IPS-18c (cell line): ENCODE results near the gene MYOD1.

Experiments
- H3K4me3 ChIP-seq: 2 replicates; pipeline ENCODE4 v1.7.0; 2013; ENCODE audit warnings: low read depth, mild to moderate bottlenecking, low read length, moderate library complexity; ENCODE audit not compliant: insufficient read depth
- H3K9me3 ChIP-seq: one replicate; pipeline ENCODE4 v1.6.1; 2013; ENCODE audit warnings: mild to moderate bottlenecking, low read length, moderate library complexity; ENCODE audit not compliant: control insufficient read depth, insufficient read depth

MYOD1 gene

DNA sequence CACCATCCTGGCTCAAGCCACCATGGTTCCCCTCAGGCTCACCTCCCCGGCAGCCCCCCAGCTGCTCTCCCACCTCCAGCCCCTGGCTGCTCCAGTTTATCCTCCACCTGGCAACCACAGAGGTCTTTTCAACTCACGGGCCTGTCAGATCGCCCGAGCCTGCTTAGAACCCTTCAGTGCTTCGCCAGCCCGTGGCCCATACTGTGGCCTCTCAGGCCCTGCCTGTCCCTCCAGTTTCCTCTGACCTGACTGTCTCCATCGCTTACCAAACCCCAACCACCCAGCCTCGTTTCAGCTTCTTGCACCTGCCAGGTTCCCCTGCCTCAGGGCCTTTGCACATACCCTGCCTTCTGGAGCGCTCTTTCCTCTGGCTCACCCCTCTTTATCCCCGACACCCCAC lies 22.1 kb downstream of the MYOD1 start:
- Histone ChIP-seq H3K4me3 (no peak overlapping the region), H3K9me3 (peaks cover 6% of the 10 kb centered on the region)

GRCh38 chr11:17742019-17742418 lies 22.6 kb downstream of the MYOD1 start:
- Histone ChIP-seq H3K4me3 (no peak overlapping the region), H3K9me3 (peaks cover 2% of the 10 kb centered on the region)

DNA sequence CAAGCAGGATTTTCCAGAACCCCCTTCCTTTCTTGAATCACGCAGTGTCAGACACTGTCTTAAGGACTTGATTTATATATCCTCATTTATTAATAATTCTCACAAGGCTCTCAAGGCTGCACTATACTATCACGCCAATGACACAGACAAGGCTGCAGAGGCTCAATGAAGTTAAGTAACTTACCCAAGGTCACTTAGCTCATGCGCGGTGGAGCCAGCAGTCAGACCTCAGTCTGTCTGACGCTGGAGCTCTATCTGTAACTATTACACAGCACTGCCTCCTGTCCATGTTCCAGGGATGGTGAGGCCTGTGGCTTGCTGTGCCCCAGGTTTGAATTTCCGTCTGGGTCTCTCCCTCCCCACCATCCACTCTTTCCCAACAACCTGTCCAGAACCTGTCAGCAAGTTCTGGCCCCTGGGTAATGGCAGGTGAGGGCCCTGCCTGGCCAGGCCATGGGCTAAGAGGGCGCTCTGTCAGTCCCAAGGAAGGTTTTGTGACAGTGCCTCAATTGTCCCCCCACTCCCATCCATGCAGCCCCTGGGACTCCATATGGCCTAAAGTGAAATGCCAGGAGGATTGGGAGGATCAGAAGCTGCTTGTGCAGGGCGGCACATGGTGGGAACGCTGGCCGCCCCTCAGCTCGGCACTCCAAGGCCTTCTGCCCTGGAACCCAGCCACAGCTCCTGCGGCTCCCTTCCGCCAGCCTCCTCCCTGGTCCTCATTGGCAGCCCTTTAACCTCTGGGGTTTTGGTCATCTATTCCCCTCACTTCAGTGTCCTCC lies 23.8 kb downstream of the MYOD1 start:
- H3K4me3 ChIP-seq: no peak overlapping the region
- H3K9me3 ChIP-seq: peaks cover 2% of the 10 kb centered on the region

DNA sequence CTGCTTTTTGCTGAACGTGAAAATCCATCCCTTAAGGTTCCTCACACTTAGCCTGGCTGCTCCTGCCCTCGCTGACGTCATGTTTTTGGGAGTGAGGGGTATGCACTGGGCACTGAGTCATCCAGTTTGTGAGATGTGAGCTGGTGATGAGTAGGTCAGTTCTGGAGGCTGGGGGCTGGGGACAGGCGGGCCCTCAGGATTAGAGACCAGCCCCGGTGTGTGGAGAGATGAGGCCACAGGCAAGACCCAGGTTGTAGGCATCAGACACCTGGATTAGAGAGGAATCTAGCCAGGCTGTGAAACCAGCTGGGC lies 24.4 kb downstream of the MYOD1 start:
- H3K4me3 ChIP-seq: no peak overlapping the region
- peaks cover 2% of the 10 kb centered on the region for H3K9me3 ChIP-seq

- H3K9me3 ChIP-seq: peaks cover 2% of the 10 kb centered on the region
- H3K4me3 ChIP-seq: no peak overlapping the region
These were observed 25.0 kb downstream of the MYOD1 start for GRCh38 chr11:17744151-17744940.

- H3K9me3 ChIP-seq: peaks cover 2% of the 10 kb centered on the region
- H3K4me3 ChIP-seq: no peak overlapping the region
These were observed 25.8 kb downstream of the MYOD1 start for GRCh38 chr11:17745023-17745772.

GRCh38 chr11:17746096-17746495 lies 26.7 kb downstream of the MYOD1 start:
- no peak overlapping the region for H3K4me3 ChIP-seq
- no peaks in the 10 kb centered on the region for H3K9me3 ChIP-seq

DNA sequence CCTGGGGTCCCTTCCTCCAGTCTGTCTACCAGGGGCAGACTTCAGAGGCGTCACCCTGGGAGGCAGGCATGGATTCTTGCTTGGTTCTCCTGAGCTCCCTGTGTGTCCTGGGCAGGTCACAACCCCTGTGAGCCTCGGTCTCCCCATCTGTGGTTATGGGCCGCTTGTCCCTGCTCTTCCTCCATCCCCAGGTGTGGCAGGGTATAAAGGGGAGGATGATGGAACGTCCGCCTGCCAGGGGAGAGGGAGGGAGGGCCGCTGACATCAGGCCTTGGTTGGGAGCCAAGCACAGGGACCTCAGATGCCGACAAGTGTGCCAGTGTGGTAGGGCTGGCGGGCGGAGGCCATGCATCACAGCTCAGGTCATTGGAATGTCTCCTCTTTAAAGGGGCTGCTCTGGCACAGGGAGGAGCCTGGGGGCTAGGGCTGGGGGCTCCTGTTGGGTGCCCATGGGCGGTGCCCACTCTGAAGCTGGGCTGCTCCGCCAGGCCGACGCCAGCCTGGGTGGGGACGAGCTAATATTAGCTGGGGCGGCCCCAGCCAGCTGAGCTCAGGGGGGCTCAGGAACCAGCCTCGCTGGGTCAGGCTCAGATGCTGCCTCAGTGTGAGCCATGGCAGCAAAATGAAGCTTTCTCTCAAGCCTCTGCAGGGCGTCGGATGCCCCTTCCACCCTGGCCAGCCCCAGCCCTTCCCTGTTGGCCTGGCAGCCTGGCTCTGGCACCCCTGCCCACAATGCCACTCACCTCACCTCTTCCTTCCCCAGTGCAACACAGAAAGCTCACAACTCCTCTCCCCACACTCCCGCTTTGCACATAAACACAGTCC lies 28.0 kb downstream of the MYOD1 start:
- no peaks in the 10 kb centered on the region for H3K9me3 ChIP-seq
- H3K4me3 ChIP-seq: no peak overlapping the region

DNA sequence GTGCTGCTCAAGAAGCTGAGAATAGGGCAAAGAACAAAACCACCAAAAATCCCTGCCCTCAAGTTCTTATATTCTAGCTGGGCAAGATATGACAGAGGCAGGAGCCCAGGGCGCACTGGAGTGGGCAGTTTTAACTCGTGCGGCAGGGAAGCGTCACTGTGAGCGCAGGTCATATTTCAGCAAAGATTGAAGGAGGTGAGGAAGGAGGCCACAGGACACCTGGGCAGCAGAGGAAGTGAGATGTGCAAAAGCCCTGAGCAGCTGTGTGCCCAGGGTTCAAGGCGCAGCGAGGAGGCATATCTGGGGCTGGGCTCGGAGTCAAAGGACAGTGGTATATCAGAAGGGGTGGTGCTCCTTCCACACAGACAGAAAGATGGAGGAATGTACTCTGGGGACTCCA lies 28.7 kb downstream of the MYOD1 start:
- no peak overlapping the region for H3K4me3 ChIP-seq
- H3K9me3 ChIP-seq: no peaks in the 10 kb centered on the region

DNA sequence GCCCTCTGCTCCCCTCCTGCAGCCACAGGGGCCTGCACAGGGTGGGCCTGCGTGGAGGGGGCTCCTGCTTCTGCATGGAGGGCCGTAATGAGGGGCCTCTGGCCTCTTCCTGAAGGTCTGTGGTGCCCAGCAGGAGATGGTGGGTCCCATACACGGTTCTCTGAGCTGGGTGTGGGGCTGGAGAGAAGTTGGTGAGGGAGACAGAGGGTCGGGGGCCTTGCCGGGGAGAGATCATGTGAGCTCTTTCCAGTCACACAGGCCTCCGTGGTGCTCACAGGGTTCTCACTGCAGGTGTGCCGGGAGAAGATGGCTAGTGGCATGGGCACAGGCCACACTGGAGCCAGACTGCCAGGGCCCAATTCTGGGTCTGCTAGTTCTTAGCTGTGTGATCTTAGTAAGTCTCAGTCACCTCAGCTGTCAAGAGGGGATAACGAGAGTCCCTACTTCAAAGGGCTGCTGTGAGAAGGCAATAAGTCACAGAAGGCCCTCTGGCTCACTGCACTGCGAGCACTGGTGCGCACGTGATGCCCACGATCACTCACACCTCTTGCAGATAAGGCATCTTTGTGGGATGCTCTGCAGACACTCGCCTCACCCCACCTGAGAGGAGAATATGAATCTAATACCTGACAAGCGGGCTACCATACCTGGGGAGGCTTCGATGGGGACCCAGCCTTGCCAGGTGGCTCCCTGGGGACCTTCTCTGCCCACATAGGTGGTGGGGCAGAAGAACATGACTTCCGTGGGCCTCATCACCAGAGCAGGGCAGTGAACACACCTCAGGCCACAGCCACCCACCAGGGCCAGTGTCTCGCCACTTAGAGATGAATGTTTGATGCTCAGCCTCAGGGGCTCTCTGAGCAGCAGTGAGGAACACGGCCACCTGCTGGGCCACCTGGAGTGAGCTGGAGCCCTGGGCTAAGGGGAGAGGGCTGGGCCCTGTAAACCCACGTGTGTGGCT lies 29.7 kb downstream of the MYOD1 start:
- Histone ChIP-seq H3K9me3 (no peaks in the 10 kb centered on the region), H3K4me3 (no peak overlapping the region)

- Histone ChIP-seq H3K4me3 (no peak overlapping the region), H3K9me3 (no peaks in the 10 kb centered on the region)
These were observed 30.8 kb downstream of the MYOD1 start for GRCh38 chr11:17750013-17750800.

- H3K4me3 ChIP-seq: no peak overlapping the region
- no peaks in the 10 kb centered on the region for H3K9me3 ChIP-seq
These were observed 31.4 kb downstream of the MYOD1 start for GRCh38 chr11:17750801-17751165.

- Histone ChIP-seq H3K9me3 (no peaks in the 10 kb centered on the region), H3K4me3 (no peak overlapping the region)
These were observed 32.2 kb downstream of the MYOD1 start for GRCh38 chr11:17751558-17751957.

DNA sequence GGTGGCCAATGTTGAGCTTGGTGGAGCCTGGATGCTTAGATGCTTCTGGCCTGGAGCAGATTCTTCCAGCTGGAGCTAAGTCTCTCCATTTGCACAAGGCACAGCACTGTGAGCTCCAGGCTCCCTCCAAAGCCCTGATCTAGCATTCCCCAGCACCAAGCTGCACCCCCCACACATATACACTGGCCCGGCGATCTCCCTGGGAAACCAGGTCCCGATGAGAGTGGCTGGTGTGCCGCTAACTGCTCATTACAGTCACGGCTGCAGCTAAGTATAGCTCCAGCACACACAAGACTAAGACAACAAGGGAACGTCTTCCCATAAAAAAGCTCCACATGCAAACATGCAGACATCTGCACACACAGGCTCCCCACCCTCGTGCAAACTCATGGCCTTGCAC lies 32.8 kb downstream of the MYOD1 start:
- Histone ChIP-seq H3K9me3 (no peaks in the 10 kb centered on the region), H3K4me3 (no peak overlapping the region)

DNA sequence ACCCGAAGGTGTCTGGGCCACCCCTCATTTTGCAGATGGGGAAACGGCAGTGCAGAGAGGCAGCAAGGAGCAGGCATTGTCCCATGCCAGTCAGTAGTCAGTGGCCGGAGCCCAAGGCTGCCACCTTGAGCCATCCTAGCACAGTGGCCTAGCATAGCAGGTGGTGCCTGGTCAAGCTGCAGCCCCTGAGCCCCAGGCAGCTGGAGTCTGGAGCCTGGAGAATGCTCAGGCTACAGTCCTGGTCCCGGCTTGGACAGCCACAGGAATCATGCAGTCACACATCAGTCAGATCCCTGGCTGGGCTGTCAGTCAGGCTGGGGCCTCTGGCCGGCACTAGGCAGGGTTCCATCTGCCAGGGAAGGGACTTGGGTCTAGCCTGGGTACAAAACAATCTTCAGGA lies 33.8 kb downstream of the MYOD1 start:
- no peak overlapping the region for H3K4me3 ChIP-seq

DNA sequence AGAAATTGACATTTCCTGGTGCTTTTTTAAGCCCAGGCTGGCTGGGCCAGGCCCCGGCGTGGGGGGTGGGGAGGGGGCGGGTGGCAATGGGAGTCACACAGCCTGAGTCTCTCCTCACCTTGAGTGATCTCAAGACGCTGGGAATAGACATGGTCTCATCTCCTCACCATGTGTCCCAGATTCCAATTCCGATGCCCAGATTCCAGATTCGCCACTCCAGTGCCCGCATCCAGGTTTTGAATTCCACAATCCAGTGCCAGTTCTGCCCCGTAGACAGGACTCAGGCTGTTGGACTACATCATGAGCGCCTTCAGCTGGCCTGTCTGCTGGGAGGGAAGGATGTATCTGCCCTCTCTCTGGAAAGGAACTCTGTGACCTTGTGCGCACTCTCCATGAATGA lies 34.3 kb downstream of the MYOD1 start:
- Histone ChIP-seq H3K9me3 (no peaks in the 10 kb centered on the region), H3K4me3 (no peak overlapping the region)

More for the DNA sequence above, 33.8 kb downstream of the MYOD1 start:
- no peaks in the 10 kb centered on the region for H3K9me3 ChIP-seq
